ENCODE measurements around the gene RPL27. TPM values are rescaled to one million over a fixed set of nuclear protein-coding genes. Genes with fewer than 3 reads are reported as not detected.
A peak's percentile ranks its signal among the peaks of the same experiment; 100 is the strongest.

The RPL27 gene
- total RNA-seq = 1,005 and 1,254 TPM in 2 replicates

GRCh38 chr17:42997984-42998938 lies at the start of gene RPL27:
Gene RPL27 (plus strand): TSS chr17:42998419. CDS start chr17:42998751, 332 bp downstream.
- TF ChIP-seq CTCF (IDR thresholded peaks at IDR 0.05; ENCODE audit: insufficient read depth, low read depth, low read length) = peak; percentile 86
- H3K4me3 ChIP-seq (ENCODE audit: low read depth, low read length) = peak within 1 kb of the TSS; percentile 95
- peak; percentile 100 for DNase-seq (ENCODE audit: low read depth)

DNA sequence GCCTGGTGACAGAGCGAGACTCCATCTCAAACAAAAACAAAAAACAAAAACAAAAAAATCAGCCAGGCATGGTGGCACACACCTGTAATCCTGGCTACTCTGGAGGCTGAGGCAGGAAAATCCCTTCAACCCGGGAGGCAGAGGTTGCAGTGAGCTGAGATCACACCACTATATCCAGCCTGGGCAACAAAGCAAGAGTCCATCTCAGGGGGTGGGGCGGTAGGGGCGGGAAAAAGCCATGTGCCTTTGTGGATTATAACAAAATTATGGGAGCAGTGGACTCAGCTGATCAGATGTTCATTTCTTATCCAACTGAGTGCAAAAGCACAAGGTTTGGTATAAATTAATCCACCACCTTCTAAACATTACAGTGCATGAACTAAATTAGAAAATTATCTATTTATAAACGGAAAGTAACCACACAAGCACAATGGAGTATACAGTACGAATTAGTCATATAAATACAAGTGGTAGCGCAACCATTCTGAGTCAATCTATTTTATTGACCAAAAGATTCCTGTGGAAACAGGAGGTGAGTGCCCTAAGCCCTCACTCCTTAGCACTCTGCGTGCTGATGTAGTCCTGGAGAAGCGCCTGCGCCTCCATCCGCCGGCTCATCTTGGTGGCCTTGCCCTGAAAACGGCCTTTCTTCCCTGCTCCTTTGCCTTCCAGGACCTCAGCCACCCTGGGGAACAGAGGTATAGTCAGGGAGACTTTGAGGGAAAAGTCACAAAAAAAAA lies 48.0 kb upstream of the RPL27 start:
- TF ChIP-seq CTCF (IDR thresholded peaks at IDR 0.05; ENCODE audit: insufficient read depth, low read depth, low read length) = no peak
- DNase-seq (ENCODE audit: low read depth) = peak; percentile 14
- no peak overlapping the region for H3K4me3 ChIP-seq (ENCODE audit: low read depth, low read length)

- no peak for TF ChIP-seq CTCF (IDR thresholded peaks at IDR 0.05; ENCODE audit: insufficient read depth, low read depth, low read length)
- H3K4me3 ChIP-seq (ENCODE audit: low read depth, low read length) = no peak overlapping the region
- no peak for DNase-seq (ENCODE audit: low read depth)
Measured at GRCh38 chr17:42953669-42954068, 44.5 kb upstream of the RPL27 start.

GRCh38 chr17:42964161-42964932 lies 33.9 kb upstream of the RPL27 start, which contains the start of gene AARSD1:
Gene AARSD1 (minus strand): TSS chr17:42964454. CDS start chr17:42964440, 14 bp downstream.
- peak; percentile 97 for DNase-seq (ENCODE audit: low read depth)
- no peak for TF ChIP-seq CTCF (IDR thresholded peaks at IDR 0.05; ENCODE audit: insufficient read depth, low read depth, low read length)
- peak within 1 kb of the TSS; percentile 87 for H3K4me3 ChIP-seq (ENCODE audit: low read depth, low read length)

- TF ChIP-seq CTCF (IDR thresholded peaks at IDR 0.05; ENCODE audit: insufficient read depth, low read depth, low read length) = no peak
- no peak overlapping the region for H3K4me3 ChIP-seq (ENCODE audit: low read depth, low read length)
- DNase-seq (ENCODE audit: low read depth) = no peak
Measured at GRCh38 chr17:42967925-42968324, 30.3 kb upstream of the RPL27 start.

- TF ChIP-seq CTCF (IDR thresholded peaks at IDR 0.05; ENCODE audit: insufficient read depth, low read depth, low read length) = no peak
- H3K4me3 ChIP-seq (ENCODE audit: low read depth, low read length) = no peak overlapping the region
- peak; percentile 66 for DNase-seq (ENCODE audit: low read depth)
Measured at GRCh38 chr17:42969001-42969581, 29.1 kb upstream of the RPL27 start.

Data from fibroblast of villous mesenchyme (primary cell).